ENCODE measurements around the gene SBF1.

The SBF1 gene

GRCh38 chr22:50469377-50470305, 5.2 kb downstream of the SBF1 start:
- no peak for DNase-seq
- intact Hi-C loops (cut with DNase I), result no loop called here

- intact Hi-C loops (cut with DNase I), result no loop called here
- DNase-seq, result no peak
Measured at GRCh38 chr22:50468626-50469025, 6.2 kb downstream of the SBF1 start.

- DNase-seq, result no peak
- intact Hi-C loops (cut with DNase I), result no loop called here
Measured at GRCh38 chr22:50467773-50468440, 6.9 kb downstream of the SBF1 start.

- no peak for DNase-seq
- intact Hi-C loops (cut with DNase I), result no loop called here
Measured at GRCh38 chr22:50467341-50467740, 7.5 kb downstream of the SBF1 start.

GRCh38 chr22:50465066-50465930, 9.5 kb downstream of the SBF1 start:
- intact Hi-C loops (cut with DNase I), result no loop called here
- DNase-seq, result no peak

- no peak for DNase-seq
- intact Hi-C loops (cut with DNase I), result no loop called here
Measured at GRCh38 chr22:50464451-50464850, 10.4 kb downstream of the SBF1 start.

- intact Hi-C loops (cut with DNase I), result no loop called here
- no peak for DNase-seq
Measured at GRCh38 chr22:50463188-50463900, 11.5 kb downstream of the SBF1 start.

- DNase-seq, result no peak
- intact Hi-C loops (cut with DNase I), result no loop called here
Measured at GRCh38 chr22:50461979-50462540, 12.8 kb downstream of the SBF1 start.

GRCh38 chr22:50461536-50461935, 13.3 kb downstream of the SBF1 start:
- intact Hi-C loops (cut with DNase I), result no loop called here
- no peak for DNase-seq

- intact Hi-C loops (cut with DNase I), result no loop called here
- no peak for DNase-seq
Measured at GRCh38 chr22:50460938-50461337, 13.9 kb downstream of the SBF1 start.

GRCh38 chr22:50459496-50460140, 15.2 kb downstream of the SBF1 start:
- intact Hi-C loops (cut with DNase I), result no loop called here
- no peak for DNase-seq

GRCh38 chr22:50459016-50459415, 15.8 kb downstream of the SBF1 start:
- no peak for DNase-seq
- intact Hi-C loops (cut with DNase I), result no loop called here

GRCh38 chr22:50456466-50457234, 18.2 kb downstream of the SBF1 start:
- no peak for DNase-seq
- intact Hi-C loops (cut with DNase I), result no loop called here

- DNase-seq, result no peak
- intact Hi-C loops (cut with DNase I), result no loop called here
Measured at GRCh38 chr22:50456026-50456425, 18.8 kb downstream of the SBF1 start.

- intact Hi-C loops (cut with DNase I), result no loop called here
- no peak for DNase-seq
Measured at GRCh38 chr22:50455201-50455600, 19.6 kb downstream of the SBF1 start.

GRCh38 chr22:50454556-50455075, 20.2 kb downstream of the SBF1 start:
- intact Hi-C loops (cut with DNase I), result no loop called here
- DNase-seq, result no peak

GRCh38 chr22:50452649-50453048, 22.2 kb downstream of the SBF1 start:
- intact Hi-C loops (cut with DNase I), result no loop called here
- DNase-seq, result no peak
